Measurements from ENCODE around the gene METRN. TPM values are rescaled to one million over a fixed set of nuclear protein-coding genes. Genes with fewer than 3 reads are reported as not detected.
A peak's percentile ranks its signal among the peaks of the same experiment; 100 is the strongest.

METRN gene
- total RNA-seq, 1 donor, result 33.3 TPM

DNA sequence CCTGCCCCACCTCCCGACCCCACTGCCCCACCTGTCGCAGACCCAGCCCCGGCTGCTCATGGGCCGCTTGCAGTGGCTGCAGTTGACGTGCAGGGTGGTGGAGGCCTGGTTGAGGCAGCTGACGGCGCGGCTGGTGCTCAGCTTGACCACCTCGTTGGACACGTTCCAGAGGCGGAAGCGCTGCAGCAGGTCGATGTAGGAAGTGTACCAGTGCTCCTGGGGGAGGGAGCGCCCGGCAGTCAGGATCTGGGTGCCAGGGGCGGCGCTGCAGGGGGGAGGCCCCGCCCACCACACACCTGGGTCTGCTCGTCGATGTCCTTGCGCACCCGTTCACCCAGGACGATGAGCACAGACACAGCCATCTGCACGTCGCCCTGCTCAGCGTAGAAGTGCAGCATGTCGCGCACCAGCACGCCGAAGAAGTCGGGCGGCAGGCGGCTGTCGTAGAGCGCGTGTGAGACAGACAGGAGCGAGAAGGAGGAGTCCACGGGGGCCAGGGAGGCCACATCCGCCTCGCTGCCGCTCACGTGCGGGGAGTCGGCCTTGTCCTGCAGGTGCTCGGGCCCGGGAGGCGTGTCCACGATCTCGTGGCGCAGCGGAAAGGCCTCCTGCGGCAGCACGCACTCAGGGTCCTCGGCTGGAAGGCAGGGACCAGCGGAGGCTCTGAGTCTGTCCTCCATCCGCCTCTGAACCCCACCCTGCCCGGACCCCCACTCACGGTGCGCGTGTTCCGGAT lies 29.8 kb upstream of the METRN start:
- TF ChIP-seq, protein P1, sequence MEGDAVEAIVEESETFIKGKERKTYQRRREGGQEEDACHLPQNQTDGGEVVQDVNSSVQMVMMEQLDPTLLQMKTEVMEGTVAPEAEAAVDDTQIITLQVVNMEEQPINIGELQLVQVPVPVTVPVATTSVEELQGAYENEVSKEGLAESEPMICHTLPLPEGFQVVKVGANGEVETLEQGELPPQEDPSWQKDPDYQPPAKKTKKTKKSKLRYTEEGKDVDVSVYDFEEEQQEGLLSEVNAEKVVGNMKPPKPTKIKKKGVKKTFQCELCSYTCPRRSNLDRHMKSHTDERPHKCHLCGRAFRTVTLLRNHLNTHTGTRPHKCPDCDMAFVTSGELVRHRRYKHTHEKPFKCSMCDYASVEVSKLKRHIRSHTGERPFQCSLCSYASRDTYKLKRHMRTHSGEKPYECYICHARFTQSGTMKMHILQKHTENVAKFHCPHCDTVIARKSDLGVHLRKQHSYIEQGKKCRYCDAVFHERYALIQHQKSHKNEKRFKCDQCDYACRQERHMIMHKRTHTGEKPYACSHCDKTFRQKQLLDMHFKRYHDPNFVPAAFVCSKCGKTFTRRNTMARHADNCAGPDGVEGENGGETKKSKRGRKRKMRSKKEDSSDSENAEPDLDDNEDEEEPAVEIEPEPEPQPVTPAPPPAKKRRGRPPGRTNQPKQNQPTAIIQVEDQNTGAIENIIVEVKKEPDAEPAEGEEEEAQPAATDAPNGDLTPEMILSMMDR (IDR thresholded peaks at IDR 0.05; ENCODE audit: extremely low read depth, low read depth, low read length), result no peak
- Histone ChIP-seq H3K27me3 (ENCODE audit: insufficient read depth, low read length) (no peaks in the 10 kb centered on the region), H2AFZ (ENCODE audit: low read length) (no peak overlapping the region), H3K4me2 (ENCODE audit: insufficient read depth, low read length) (peak overlapping the region; percentile 86), H3K27ac (ENCODE audit: low read depth, low read length) (no peak overlapping the region), H3K4me3 (ENCODE audit: insufficient read depth, low read length) (no peak overlapping the region), H4K20me1 (ENCODE audit: insufficient read depth, low read length) (peaks cover 29% of the 10 kb centered on the region), H3K4me1 (ENCODE audit: insufficient read depth, low read length) (peaks cover 30% of the 10 kb centered on the region), H3K36me3 (ENCODE audit: insufficient read depth, low read length) (peaks cover 23% of the 10 kb centered on the region), H3K9me3 (ENCODE audit: low read depth, low read length) (no peaks in the 10 kb centered on the region), H3K79me2 (ENCODE audit: insufficient read depth, low read length) (peaks cover 55% of the 10 kb centered on the region)
- no peak for DNase-seq (ENCODE audit: insufficient read length, low spot score, missing footprints)

DNA sequence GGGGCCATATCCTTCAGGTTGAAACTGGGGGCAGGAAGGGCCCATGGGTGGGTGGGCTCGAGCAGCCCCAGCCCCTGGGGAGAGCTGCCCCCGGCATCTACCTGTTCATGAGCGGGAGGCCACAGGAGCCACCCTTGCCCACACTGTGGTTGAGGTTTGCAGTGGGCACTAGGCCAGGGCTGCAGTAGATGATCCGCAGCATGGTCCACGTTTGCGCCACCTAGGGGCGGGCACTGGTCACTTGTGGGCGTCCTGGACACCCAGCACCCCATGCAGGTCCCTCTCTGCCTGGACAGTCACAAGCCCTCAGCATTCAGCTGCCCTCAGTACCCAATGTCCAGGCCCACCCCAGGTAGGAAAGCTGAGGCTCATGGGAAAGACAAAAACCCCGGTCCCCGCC lies 29.0 kb upstream of the METRN start:
- Histone ChIP-seq H3K4me2 (ENCODE audit: insufficient read depth, low read length) (no peak overlapping the region), H3K4me3 (ENCODE audit: insufficient read depth, low read length) (no peak overlapping the region), H4K20me1 (ENCODE audit: insufficient read depth, low read length) (peaks cover 26% of the 10 kb centered on the region), H3K36me3 (ENCODE audit: insufficient read depth, low read length) (peaks cover 23% of the 10 kb centered on the region), H3K79me2 (ENCODE audit: insufficient read depth, low read length) (peaks cover 52% of the 10 kb centered on the region), H2AFZ (ENCODE audit: low read length) (no peak overlapping the region), H3K9me3 (ENCODE audit: low read depth, low read length) (no peaks in the 10 kb centered on the region), H3K4me1 (ENCODE audit: insufficient read depth, low read length) (peaks cover 28% of the 10 kb centered on the region), H3K27ac (ENCODE audit: low read depth, low read length) (no peak overlapping the region), H3K27me3 (ENCODE audit: insufficient read depth, low read length) (no peaks in the 10 kb centered on the region)
- TF ChIP-seq, protein P1 (IDR thresholded peaks at IDR 0.05; ENCODE audit: extremely low read depth, low read depth, low read length), result peak; percentile 61
- DNase-seq (ENCODE audit: insufficient read length, low spot score, missing footprints), result peak; percentile 96

DNA sequence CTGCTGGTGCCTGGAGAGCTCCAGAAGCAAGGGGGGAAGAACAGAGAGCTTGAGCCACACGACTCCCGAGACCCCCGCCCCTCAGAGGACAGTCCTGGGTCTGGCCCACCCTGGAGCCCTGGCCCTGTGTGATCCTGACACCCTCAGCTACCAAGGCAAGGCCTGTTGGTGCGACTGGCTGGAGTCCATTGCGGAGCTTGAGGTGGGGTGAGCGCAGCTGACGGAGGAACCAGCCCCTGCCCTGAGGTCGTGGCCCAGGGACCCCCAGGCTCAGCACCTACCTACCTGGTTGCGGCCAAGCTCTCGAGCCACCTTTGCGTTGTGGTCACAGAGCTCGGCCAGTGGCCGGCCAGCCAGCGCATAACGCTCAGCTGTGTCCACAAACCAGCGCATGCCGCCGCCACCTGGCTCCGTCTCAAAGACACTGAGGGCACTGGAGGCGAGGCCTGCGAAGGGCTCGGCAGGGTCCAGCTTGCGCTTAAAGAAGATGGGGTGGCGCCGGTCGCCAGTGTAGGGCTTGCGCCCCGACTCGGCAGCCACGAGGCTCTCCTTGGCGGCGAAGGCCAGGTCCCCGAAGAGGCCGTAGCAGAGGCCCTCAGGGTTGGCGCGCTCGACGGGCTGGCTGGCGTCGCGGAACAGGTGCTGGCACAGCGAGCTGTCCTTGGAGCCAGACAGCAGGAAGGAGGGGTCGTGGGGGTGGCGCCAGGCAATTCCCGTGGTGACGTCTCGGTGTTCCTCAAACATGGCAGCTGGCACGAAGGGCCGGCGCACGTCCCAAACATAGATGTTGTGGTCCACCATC lies 28.3 kb upstream of the METRN start:
- Histone ChIP-seq H3K4me3 (ENCODE audit: insufficient read depth, low read length) (no peak overlapping the region), H3K9me3 (ENCODE audit: low read depth, low read length) (no peaks in the 10 kb centered on the region), H2AFZ (ENCODE audit: low read length) (no peak overlapping the region), H3K27me3 (ENCODE audit: insufficient read depth, low read length) (peaks cover under 1% of the 10 kb centered on the region), H4K20me1 (ENCODE audit: insufficient read depth, low read length) (peaks cover 19% of the 10 kb centered on the region), H3K27ac (ENCODE audit: low read depth, low read length) (no peak overlapping the region), H3K4me1 (ENCODE audit: insufficient read depth, low read length) (peaks cover 21% of the 10 kb centered on the region), H3K79me2 (ENCODE audit: insufficient read depth, low read length) (peaks cover 45% of the 10 kb centered on the region), H3K4me2 (ENCODE audit: insufficient read depth, low read length) (no peak overlapping the region), H3K36me3 (ENCODE audit: insufficient read depth, low read length) (peaks cover 18% of the 10 kb centered on the region)
- TF ChIP-seq, protein P1 (IDR thresholded peaks at IDR 0.05; ENCODE audit: extremely low read depth, low read depth, low read length), result no peak
- DNase-seq (ENCODE audit: insufficient read length, low spot score, missing footprints), result no peak

DNA sequence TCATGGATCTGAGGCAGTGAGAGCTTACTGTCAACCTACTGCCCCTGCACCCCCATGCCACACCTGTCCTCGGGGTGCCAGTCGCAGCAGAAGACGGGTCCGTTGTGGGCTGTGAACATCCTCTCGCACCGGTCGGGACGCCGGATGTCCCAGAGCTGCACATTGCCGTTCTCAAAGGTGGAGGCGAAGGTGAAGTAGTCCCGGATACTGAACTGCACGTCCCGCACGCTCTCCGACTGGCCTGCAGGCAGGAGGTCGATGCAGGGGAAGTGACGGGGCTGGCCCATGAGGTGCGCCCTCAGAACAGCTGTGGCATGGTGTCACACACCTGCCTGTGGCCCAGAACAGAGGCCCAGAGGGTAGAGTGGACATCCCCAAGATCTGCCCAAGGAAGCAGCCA lies 27.4 kb upstream of the METRN start:
- Histone ChIP-seq H3K4me1 (ENCODE audit: insufficient read depth, low read length) (peaks cover 16% of the 10 kb centered on the region), H3K79me2 (ENCODE audit: insufficient read depth, low read length) (peaks cover 37% of the 10 kb centered on the region), H4K20me1 (ENCODE audit: insufficient read depth, low read length) (peaks cover 11% of the 10 kb centered on the region), H3K36me3 (ENCODE audit: insufficient read depth, low read length) (peaks cover 10% of the 10 kb centered on the region), H3K27ac (ENCODE audit: low read depth, low read length) (no peak overlapping the region), H3K9me3 (ENCODE audit: low read depth, low read length) (no peaks in the 10 kb centered on the region), H3K4me3 (ENCODE audit: insufficient read depth, low read length) (no peak overlapping the region), H3K4me2 (ENCODE audit: insufficient read depth, low read length) (no peak overlapping the region), H3K27me3 (ENCODE audit: insufficient read depth, low read length) (peaks cover 9% of the 10 kb centered on the region), H2AFZ (ENCODE audit: low read length) (no peak overlapping the region)
- TF ChIP-seq, protein P1 (IDR thresholded peaks at IDR 0.05; ENCODE audit: extremely low read depth, low read depth, low read length), result no peak
- DNase-seq (ENCODE audit: insufficient read length, low spot score, missing footprints), result no peak

Measured in osteoblast (primary cell).